Large intestine (tissue), 3 donors: Measurements from ENCODE around the gene MYO7B. TPM values are rescaled to one million over a fixed set of nuclear protein-coding genes. Genes with fewer than 3 reads are reported as not detected.

ENCODE experiments used
- DNase-seq, 2 donors: peaks; one replicate each; pipeline versions ENCODE4 v3.0.0 to v3.0.0-alpha.2; 2013
- H3K27ac ChIP-seq: one replicate; pipeline ENCODE4 v1.5.1; 2013; ENCODE audit warnings: low read length
- H3K27me3 ChIP-seq: 2 replicates; pipeline ENCODE4 v1.6.1; 2013; ENCODE audit warnings: low read length; ENCODE audit not compliant: control insufficient read depth, insufficient read depth
- H3K36me3 ChIP-seq: 2 replicates; pipeline ENCODE4 v1.6.1; 2013; ENCODE audit warnings: low read length; ENCODE audit not compliant: control insufficient read depth, insufficient read depth
- H3K4me1 ChIP-seq: one replicate; pipeline ENCODE4 v1.6.1; 2013; ENCODE audit warnings: low read length; ENCODE audit not compliant: control insufficient read depth, insufficient read depth
- H3K4me3 ChIP-seq: one replicate; pipeline ENCODE4 v1.5.1; 2013; ENCODE audit warnings: low read length
- H3K9me3 ChIP-seq: one replicate; pipeline ENCODE4 v1.6.1; 2013; ENCODE audit warnings: mild to moderate bottlenecking, low read depth, low read length, moderate library complexity; ENCODE audit not compliant: control insufficient read depth
- WGBS: methylation state at CpG from one replicate; pipeline ENCODE4 v1.1.5; 2013; ENCODE audit warnings: low lambda C conversion rate; ENCODE audit not compliant: insufficient coverage; 5-methylcytosine and 5-hydroxymethylcytosine counted together
- polyA plus RNA-seq: library from polyadenylated mRNA; unstranded; fragments of 120-200 nt; gene quantifications from one replicate; pipeline ENCODE4 v1.2.1, GENCODE V29; 2013

The MYO7B gene
- polyA plus RNA-seq, 1 donor: 254 TPM

DNA sequence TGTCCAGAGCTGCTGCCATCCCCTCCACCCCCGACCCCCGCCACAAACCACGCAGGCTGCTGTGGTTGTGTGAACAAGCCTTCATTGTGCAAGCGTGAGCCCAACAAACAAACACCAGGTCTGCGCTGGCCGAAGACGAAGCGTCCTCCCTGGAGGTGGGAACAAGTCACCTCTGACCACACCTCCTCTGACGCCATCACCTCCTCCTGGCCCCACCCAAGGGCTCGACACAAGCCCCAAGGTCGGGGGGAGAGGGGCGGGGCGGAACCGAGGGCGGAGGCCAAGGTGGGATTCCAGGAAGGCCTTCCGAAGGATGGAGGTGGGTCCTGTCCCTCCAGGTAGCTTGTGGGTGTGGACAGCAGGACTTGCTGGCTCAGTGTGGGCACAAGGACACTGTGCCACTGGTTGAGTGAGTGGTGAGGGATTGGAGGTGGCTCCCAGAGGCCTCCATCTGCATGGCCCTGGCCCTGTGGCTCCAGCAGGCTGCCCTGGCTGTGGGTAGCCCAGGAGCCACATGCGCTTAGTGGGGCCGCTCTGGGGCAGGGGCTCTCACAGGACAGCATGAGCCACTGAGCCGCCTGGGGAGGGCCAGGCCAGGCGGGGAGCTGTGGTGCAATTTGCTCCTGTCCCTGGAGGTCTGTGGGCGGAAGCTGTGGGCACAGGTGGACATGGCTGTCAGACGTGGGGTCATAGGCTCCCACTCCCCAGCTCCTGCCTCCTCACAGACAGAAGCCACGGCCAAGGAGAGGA lies 103.1 kb downstream of the MYO7B start:
- peak; percentile 36 to 43 for DNase-seq
- Histone ChIP-seq H3K27ac (peak overlapping the region; percentile 76), H3K4me3 (no peak overlapping the region), H3K36me3 (peaks cover 54% of the 10 kb centered on the region), H3K27me3 (no peaks in the 10 kb centered on the region), H3K4me1 (peaks cover 42% of the 10 kb centered on the region), H3K9me3 (peaks cover 5% of the 10 kb centered on the region)
- WGBS: no CpG with 5 or more reads among the region's 23 CpGs

DNA sequence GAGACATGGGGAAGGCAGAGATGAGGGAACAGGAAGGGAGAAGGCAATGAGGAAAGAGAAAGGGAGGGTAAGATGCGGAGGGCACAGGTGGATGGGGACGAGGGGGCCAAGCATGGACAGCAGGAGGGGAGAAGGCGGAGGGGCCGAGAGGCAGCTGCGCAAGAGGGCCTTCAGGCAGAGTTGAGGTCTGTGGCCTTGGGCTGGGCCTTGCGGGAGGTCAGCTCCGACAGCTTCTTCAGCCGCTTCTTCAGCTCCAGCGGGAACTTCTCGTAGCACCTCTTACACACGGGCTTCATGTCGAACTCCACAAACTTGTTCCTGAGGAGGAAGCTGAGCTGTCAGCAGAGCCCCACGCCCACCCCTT lies 103.6 kb downstream of the MYO7B start:
- no CpG with 5 or more reads among the region's 13 CpGs for WGBS

DNA sequence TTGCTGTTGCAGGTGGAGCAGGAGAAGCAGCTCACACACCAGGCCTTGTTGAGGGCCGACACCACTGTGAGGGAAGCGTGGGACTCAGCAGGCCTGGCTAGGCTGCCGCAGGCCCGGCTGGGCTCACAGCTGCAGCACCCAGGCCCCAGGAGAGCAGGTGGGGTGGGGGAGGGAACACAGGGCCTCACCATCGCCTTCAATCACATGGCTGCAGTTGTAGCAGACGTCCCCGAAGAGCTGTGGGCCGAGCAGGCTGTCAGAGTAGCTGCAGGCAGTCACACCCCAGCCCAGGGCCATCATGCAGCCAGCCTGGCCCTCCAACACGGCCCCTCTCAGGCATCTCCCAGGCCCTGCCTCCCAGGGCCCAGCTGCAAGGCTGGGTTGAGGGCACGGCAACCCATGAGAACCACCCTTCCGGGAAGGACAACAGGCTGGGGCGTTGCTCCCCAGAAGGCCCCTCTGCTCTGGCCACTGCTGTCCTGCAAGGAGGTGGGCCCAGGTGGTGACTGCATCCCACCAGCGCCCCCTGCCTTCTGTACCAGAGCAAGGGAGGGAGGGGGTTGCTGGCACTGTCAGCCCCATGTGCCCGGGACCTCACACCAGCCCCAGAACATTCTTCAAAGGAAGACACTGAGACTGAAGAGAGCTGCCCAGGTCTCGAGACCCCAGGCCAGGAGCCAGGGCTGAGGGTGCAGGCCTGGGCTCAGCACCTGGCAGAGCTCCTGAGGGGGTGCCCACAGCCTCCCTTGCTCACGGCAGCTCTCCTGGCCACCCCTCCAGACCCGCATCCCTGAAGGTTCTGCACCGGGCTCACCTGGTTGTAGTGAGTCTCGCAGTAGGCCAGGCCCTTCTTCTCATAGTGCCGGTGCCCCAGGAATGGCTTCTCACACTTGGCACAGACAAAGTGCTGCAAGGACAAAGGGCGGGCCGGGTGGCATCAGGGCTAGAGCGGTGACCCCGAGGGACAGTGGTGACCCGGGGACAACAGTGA lies 104.9 kb downstream of the MYO7B start:
- peaks cover 37% of the 10 kb centered on the region for H3K36me3 ChIP-seq
- H3K4me1 ChIP-seq: peaks cover 38% of the 10 kb centered on the region
- no peak overlapping the region for H3K4me3 ChIP-seq
- peaks cover 3% of the 10 kb centered on the region for H3K9me3 ChIP-seq
- no CpG with 5 or more reads among the region's 25 CpGs for WGBS
- peak overlapping the region; percentile 36 for H3K27ac ChIP-seq
- peak; percentile 43 to 56 for DNase-seq
- no peaks in the 10 kb centered on the region for H3K27me3 ChIP-seq

More for the DNA sequence above, 103.6 kb downstream of the MYO7B start:
- Histone ChIP-seq H3K4me1 (peaks cover 42% of the 10 kb centered on the region), H3K27me3 (no peaks in the 10 kb centered on the region), H3K36me3 (peaks cover 49% of the 10 kb centered on the region), H3K27ac (no peak overlapping the region), H3K4me3 (no peak overlapping the region), H3K9me3 (peaks cover 5% of the 10 kb centered on the region)
- no peak for DNase-seq

- no CpG with 5 or more reads among the region's 6 CpGs for WGBS
- no peak for DNase-seq
- H3K9me3 ChIP-seq: peaks cover 3% of the 10 kb centered on the region
- no peak overlapping the region for H3K27ac ChIP-seq
- peaks cover 33% of the 10 kb centered on the region for H3K4me1 ChIP-seq
- H3K27me3 ChIP-seq: no peaks in the 10 kb centered on the region
- no peak overlapping the region for H3K4me3 ChIP-seq
- peaks cover 29% of the 10 kb centered on the region for H3K36me3 ChIP-seq
Observed at GRCh38 chr2:127641133-127641532, 105.7 kb downstream of the MYO7B start.

DNA sequence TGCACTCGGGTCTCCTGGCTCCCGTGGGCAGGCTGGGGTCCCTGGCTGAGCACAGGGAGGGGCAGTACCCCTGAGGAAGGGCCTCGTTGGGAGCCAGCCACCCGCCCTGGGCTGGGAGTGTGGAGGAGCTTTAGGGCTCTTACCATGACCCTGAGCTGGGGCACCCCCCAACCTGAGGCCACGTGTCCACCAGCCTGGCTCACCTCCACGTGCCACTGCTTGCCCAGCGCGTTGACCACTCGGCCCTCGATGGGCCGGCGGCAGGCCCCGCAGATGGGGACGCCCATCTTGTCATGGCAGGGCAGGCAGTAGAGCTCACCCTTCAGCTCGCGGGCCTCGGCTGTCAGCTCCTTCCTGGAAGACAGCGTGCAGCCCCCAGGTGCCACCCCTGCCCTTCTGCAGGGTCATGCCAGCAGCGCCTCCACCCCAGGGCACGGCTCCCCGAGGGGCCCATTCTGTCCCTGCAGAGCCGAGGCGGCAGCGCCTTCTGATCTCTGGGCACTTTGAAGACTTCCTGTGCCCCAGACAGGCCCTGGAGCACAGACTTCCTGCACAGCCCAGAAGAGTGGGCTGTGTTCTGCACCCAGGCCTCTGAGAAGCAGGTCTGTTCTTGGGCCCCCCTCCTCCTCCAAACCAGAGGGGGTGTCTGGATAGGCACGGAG lies 106.5 kb downstream of the MYO7B start:
- no CpG with 5 or more reads among the region's 25 CpGs for WGBS
- peaks cover 25% of the 10 kb centered on the region for H3K4me1 ChIP-seq
- H3K27me3 ChIP-seq: no peaks in the 10 kb centered on the region
- H3K36me3 ChIP-seq: peaks cover 21% of the 10 kb centered on the region
- H3K27ac ChIP-seq: no peak overlapping the region
- no peak for DNase-seq
- H3K9me3 ChIP-seq: peaks cover 3% of the 10 kb centered on the region
- H3K4me3 ChIP-seq: no peak overlapping the region

DNA sequence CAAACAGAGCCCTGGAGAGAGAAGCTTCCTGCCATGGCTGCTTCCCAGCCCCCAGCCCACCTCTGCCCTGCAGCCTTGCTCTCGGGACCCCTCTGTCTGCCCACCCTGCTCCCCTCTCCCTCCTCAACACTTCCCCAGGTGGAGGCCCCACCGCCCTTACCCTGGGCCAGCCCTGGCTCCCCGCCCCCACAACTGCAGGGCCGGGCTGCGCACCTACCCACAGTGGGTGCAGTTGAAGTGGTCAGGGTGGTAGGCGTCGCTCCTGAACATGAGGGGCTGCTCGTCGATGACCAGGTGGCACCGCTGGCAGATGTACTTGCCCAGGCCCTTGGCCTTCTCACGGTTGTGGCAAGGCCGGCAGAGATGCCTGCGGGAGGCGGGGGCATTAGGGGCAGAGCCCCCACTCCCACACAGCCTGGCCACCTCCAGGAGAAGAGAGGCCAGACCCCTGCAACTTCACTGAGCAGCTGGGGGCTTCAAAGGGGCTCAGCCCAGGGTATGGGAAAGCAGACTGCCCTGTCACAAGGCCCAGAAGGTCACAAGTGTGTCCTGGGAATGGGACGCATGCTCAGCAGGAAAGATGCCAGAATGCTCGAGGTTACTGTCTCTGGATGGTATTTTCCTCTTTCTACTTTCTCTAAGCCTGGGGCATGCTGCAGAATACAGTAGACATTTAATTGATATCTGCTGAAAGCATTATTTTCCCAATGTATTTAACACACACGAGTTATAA lies 107.4 kb downstream of the MYO7B start:
- no peak for DNase-seq
- Histone ChIP-seq H3K4me3 (no peak overlapping the region), H3K4me1 (peaks cover 17% of the 10 kb centered on the region), H3K36me3 (peaks cover 12% of the 10 kb centered on the region), H3K9me3 (no peaks in the 10 kb centered on the region), H3K27ac (no peak overlapping the region), H3K27me3 (no peaks in the 10 kb centered on the region)
- WGBS: no CpG with 5 or more reads among the region's 17 CpGs

GRCh38 chr2:127643439-127644065 lies 108.1 kb downstream of the MYO7B start:
- no CpG with 5 or more reads among the region's 15 CpGs for WGBS
- H3K27ac ChIP-seq: no peak overlapping the region
- no peak for DNase-seq

GRCh38 chr2:127644066-127645025 lies 108.9 kb downstream of the MYO7B start:
- H3K9me3 ChIP-seq: no peaks in the 10 kb centered on the region
- peaks cover 15% of the 10 kb centered on the region for H3K4me1 ChIP-seq
- H3K4me3 ChIP-seq: no peak overlapping the region
- no peak overlapping the region for H3K27ac ChIP-seq
- H3K27me3 ChIP-seq: no peaks in the 10 kb centered on the region
- no peaks in the 10 kb centered on the region for H3K36me3 ChIP-seq
- WGBS: no CpG with 5 or more reads among the region's 19 CpGs
- DNase-seq: no peak

More at GRCh38 chr2:127643439-127644065, 108.1 kb downstream of the MYO7B start:
- Histone ChIP-seq H3K9me3 (no peaks in the 10 kb centered on the region), H3K36me3 (peaks cover 8% of the 10 kb centered on the region), H3K4me1 (peaks cover 15% of the 10 kb centered on the region), H3K4me3 (no peak overlapping the region), H3K27me3 (no peaks in the 10 kb centered on the region)

DNA sequence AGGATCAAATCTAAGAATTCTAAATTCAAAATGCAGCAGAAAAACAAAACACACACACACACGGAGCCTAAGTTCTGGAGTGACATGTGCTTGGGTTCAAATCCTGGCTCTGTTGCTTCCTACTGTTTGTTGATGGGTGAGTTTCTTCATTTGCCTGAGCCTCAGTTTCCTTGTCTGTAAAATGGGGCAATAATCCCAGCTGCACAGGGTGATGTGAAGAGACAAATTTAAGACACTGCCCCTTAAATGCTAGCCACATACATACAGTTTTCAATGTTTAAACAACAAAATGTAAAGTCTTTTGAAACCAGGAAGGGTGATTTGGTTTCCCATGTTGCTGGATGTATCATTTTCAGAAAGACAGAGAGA lies 109.5 kb downstream of the MYO7B start:
- Histone ChIP-seq H3K4me1 (peaks cover 9% of the 10 kb centered on the region), H3K4me3 (no peak overlapping the region), H3K27me3 (no peaks in the 10 kb centered on the region), H3K27ac (no peak overlapping the region), H3K36me3 (no peaks in the 10 kb centered on the region), H3K9me3 (no peaks in the 10 kb centered on the region)
- WGBS: no CpG with 5 or more reads among the region's 1 CpG
- DNase-seq: no peak
